Measurements from ENCODE around the gene CLEC16A.

DNA sequence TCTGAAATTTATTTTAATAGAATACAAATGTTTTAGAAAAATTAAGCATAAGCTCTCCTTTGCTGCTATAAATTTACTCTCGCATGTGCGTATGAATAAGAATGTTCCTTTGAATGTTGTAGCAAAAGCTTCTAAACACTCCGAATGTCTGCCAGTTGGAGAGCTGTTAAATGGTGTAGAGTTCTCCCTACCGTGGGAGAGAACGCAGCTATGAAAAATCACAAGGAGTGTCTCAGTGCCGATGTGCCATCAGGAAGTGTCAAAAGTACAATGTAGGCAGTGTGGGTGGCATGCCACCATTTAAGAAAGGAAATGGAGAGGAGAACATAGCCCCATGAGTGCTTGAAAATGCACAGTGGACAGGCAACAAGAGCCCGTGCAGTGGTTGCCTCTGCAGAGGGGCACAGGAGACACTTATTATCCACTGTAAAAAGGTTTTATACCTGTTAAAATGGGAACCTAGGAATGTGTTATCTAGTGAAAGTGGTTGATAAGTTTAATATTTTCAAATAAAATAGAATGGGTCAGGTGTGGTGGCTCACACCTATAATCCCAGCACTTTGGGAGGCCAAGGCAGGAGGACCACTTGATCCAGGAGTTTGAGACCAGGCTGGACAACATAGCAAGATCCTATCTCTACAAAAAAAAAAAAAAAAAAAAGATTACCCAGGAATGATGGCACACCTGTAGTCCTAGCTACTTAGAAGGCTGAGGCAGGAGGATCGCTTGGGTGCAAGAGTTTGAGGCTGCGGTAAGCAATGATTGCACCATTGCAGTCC, 167.7 kb downstream of the CLEC16A start:
- TF ChIP-seq, protein P1, sequence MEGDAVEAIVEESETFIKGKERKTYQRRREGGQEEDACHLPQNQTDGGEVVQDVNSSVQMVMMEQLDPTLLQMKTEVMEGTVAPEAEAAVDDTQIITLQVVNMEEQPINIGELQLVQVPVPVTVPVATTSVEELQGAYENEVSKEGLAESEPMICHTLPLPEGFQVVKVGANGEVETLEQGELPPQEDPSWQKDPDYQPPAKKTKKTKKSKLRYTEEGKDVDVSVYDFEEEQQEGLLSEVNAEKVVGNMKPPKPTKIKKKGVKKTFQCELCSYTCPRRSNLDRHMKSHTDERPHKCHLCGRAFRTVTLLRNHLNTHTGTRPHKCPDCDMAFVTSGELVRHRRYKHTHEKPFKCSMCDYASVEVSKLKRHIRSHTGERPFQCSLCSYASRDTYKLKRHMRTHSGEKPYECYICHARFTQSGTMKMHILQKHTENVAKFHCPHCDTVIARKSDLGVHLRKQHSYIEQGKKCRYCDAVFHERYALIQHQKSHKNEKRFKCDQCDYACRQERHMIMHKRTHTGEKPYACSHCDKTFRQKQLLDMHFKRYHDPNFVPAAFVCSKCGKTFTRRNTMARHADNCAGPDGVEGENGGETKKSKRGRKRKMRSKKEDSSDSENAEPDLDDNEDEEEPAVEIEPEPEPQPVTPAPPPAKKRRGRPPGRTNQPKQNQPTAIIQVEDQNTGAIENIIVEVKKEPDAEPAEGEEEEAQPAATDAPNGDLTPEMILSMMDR (IDR thresholded peaks at IDR 0.05), result no peak
- no peak for TF ChIP-seq POLR2A (IDR thresholded peaks at IDR 0.05)

Measured in thyroid gland (tissue), 4 donors.